Measurements from ENCODE around the gene NME7. TPM values are rescaled to one million over a fixed set of nuclear protein-coding genes. Genes with fewer than 3 reads are reported as not detected.

NME7 gene
- polyA plus RNA-seq, 1 experiment, result 7.5 TPM

GRCh38 chr1:169143984-169144383, 223.6 kb downstream of the NME7 start:
- Histone ChIP-seq H3K27me3 (ENCODE audit: control insufficient read depth, insufficient read depth, low read length) (no peaks in the 10 kb centered on the region), H3K36me3 (ENCODE audit: control insufficient read depth, insufficient read depth, low read length) (no peaks in the 10 kb centered on the region), H3K4me3 (ENCODE audit: low read depth, low read length) (no peak overlapping the region)
- TF ChIP-seq CTCF (IDR thresholded peaks at IDR 0.05; ENCODE audit: insufficient read depth, low read depth, low read length), result no peak
- ChIA-PET CTCF (interaction anchor here (0.9 to 1.2 kb wide), 2 partner anchors 11 to 24 kb away, joined by 4 to 5 read pairs; no protein-coding TSS in a partner anchor), POLR2A (no interaction called here)
- no peak for DNase-seq (ENCODE audit: low read depth)

GRCh38 chr1:169143346-169143745, 224.3 kb downstream of the NME7 start:
- CTCF ChIA-PET, result interaction anchor here (0.9 to 1.2 kb wide), 2 partner anchors 10 to 25 kb away, joined by 4 to 5 read pairs; no protein-coding TSS in a partner anchor
- no peak for DNase-seq (ENCODE audit: low read depth)
- no peaks in the 10 kb centered on the region for H3K36me3 ChIP-seq (ENCODE audit: control insufficient read depth, insufficient read depth, low read length)
- no peak for TF ChIP-seq CTCF (IDR thresholded peaks at IDR 0.05; ENCODE audit: insufficient read depth, low read depth, low read length)
- H3K4me3 ChIP-seq (ENCODE audit: low read depth, low read length), result no peak overlapping the region
- POLR2A ChIA-PET, result no interaction called here
- no peaks in the 10 kb centered on the region for H3K27me3 ChIP-seq (ENCODE audit: control insufficient read depth, insufficient read depth, low read length)

GRCh38 chr1:169142129-169142528, 225.5 kb downstream of the NME7 start:
- TF ChIP-seq CTCF (IDR thresholded peaks at IDR 0.05; ENCODE audit: insufficient read depth, low read depth, low read length), result no peak
- DNase-seq (ENCODE audit: low read depth), result no peak
- no peaks in the 10 kb centered on the region for H3K27me3 ChIP-seq (ENCODE audit: control insufficient read depth, insufficient read depth, low read length)
- ChIA-PET CTCF (no interaction called here), POLR2A (no interaction called here)
- H3K36me3 ChIP-seq (ENCODE audit: control insufficient read depth, insufficient read depth, low read length), result no peaks in the 10 kb centered on the region
- H3K4me3 ChIP-seq (ENCODE audit: low read depth, low read length), result no peak overlapping the region

- TF ChIP-seq CTCF (IDR thresholded peaks at IDR 0.05; ENCODE audit: insufficient read depth, low read depth, low read length), result no peak
- Histone ChIP-seq H3K27me3 (ENCODE audit: control insufficient read depth, insufficient read depth, low read length) (no peaks in the 10 kb centered on the region), H3K4me3 (ENCODE audit: low read depth, low read length) (no peak overlapping the region), H3K36me3 (ENCODE audit: control insufficient read depth, insufficient read depth, low read length) (no peaks in the 10 kb centered on the region)
- DNase-seq (ENCODE audit: low read depth), result no peak
- ChIA-PET CTCF (no interaction called here), POLR2A (no interaction called here)
These were observed 226.2 kb downstream of the NME7 start for GRCh38 chr1:169141356-169141755.

- CTCF ChIA-PET, result no interaction called here
- POLR2A ChIA-PET, result no interaction called here
- no peak overlapping the region for H3K4me3 ChIP-seq (ENCODE audit: low read depth, low read length)
- DNase-seq (ENCODE audit: low read depth), result no peak
- H3K36me3 ChIP-seq (ENCODE audit: control insufficient read depth, insufficient read depth, low read length), result no peaks in the 10 kb centered on the region
- H3K27me3 ChIP-seq (ENCODE audit: control insufficient read depth, insufficient read depth, low read length), result no peaks in the 10 kb centered on the region
- TF ChIP-seq CTCF (IDR thresholded peaks at IDR 0.05; ENCODE audit: insufficient read depth, low read depth, low read length), result no peak
These were observed 228.5 kb downstream of the NME7 start for GRCh38 chr1:169138866-169139670.
